Stomach (tissue), 9 donors: Measurements from ENCODE around the gene KLHL29. TPM values are rescaled to one million over a fixed set of nuclear protein-coding genes. Genes with fewer than 3 reads are reported as not detected.

Source experiments
- DNase-seq, 2 donors: peaks; one replicate each; pipeline versions ENCODE4 v3.0.0 to v3.0.0-alpha.2; 2013 to 2019
- H3K27ac ChIP-seq, 5 donors: fragments of 200-600 bp in 4 of 5; sonication (generic) in 4 of 5; one replicate each; pipeline ENCODE4 v1.5.1; 2013 to 2019; ENCODE audit warnings: mild to moderate bottlenecking in 1 of 5, moderate library complexity in 1 of 5
- H3K27me3 ChIP-seq, 3 donors: fragments of 200-600 bp; sonication (generic); one replicate each; pipeline ENCODE4 v1.5.1; 2017 to 2019; ENCODE audit warnings: mixed run types in 1 of 3
- H3K36me3 ChIP-seq, 4 donors: fragments of 200-600 bp; sonication (generic); 1 replicate in 3 of 4; 2 replicates in 1 of 4; pipeline ENCODE4 v1.5.1; 2016 to 2019
- H3K4me1 ChIP-seq, 4 donors: fragments of 200-600 bp; sonication (generic); one replicate each; pipeline ENCODE4 v1.5.1; 2016 to 2019
- H3K4me3 ChIP-seq, 4 donors: fragments of 200-600 bp; sonication (generic) in 3 of 4; one replicate each; pipeline ENCODE4 v1.5.1; 2016 to 2019; ENCODE audit warnings: mild to moderate bottlenecking in 1 of 4
- H3K9me3 ChIP-seq, 4 donors: fragments of 200-600 bp; sonication (generic); one replicate each; pipeline ENCODE4 v1.5.1; 2016 to 2019
- CTCF ChIP-seq, 7 experiments: fragments of 450-650 bp in 4 of 7; fragments of 200-600 bp in 3 of 7; sonication (generic) in 3 of 7; IDR thresholded peaks; one replicate each; pipeline ENCODE4 v1.5.1; 2016 to 2019; ENCODE audit warnings: antibody characterized with exemption in 7 of 7, control low read depth in 2 of 7, mild to moderate bottlenecking in 1 of 7
- EP300 ChIP-seq: sonication (generic); formaldehyde crosslinking; IDR thresholded peaks from one replicate; pipeline ENCODE4 v1.6.1; 2017; ENCODE audit warnings: antibody characterized with exemption
- POLR2A ChIP-seq, 4 donors: fragments of 450-650 bp; IDR thresholded peaks; one replicate each; pipeline ENCODE4 v1.6.1; 2016; ENCODE audit warnings: antibody characterized with exemption in 4 of 4, control low read depth in 2 of 4, mild to moderate bottlenecking in 1 of 4, moderate library complexity in 1 of 4
- POLR2AphosphoS5 ChIP-seq, 3 donors: sonication (generic); formaldehyde crosslinking; IDR thresholded peaks; one replicate each; pipeline ENCODE4 v1.6.1; 2016; ENCODE audit warnings: antibody characterized with exemption in 3 of 3
- WGBS, 5 donors: extraction: QIAGEN DNeasy Blood & Tissue Kit in 3 of 5; methylation state at CpG; one replicate each; pipeline versions ENCODE4 v1.1.5 to v1.1.7; 2013 to 2018; 5-methylcytosine and 5-hydroxymethylcytosine counted together
- intact Hi-C: fragments of 100-400 bp; cut with DNase I; formaldehyde crosslinking; loops from one replicate; pipeline ENCODE4 v1.15.1; 2023; ENCODE audit warnings: low total_unique reads
- polyA plus RNA-seq, 3 donors: library from polyadenylated mRNA; stranded (reverse); fragments of 200-250 nt; gene quantifications; one replicate each; pipeline ENCODE4 v1.2.3, GENCODE V29; 2013
- total RNA-seq, 5 donors: library from RNA; depleted of rRNA; stranded (reverse); fragments of >200 nt; gene quantifications; one replicate each; pipeline versions ENCODE4 v1.1.0 to v1.2.3, GENCODE V29; 2014 to 2016
- donor health status: healthy with polysubstance abuse.
- donor health status: Bipolar disorder and iron deficiency.
- donor health status: healthy.

Gene KLHL29
- total and polyA plus RNA-seq, 8 donors = under 0.01 to 6.6 (median 1.3) TPM

DNA sequence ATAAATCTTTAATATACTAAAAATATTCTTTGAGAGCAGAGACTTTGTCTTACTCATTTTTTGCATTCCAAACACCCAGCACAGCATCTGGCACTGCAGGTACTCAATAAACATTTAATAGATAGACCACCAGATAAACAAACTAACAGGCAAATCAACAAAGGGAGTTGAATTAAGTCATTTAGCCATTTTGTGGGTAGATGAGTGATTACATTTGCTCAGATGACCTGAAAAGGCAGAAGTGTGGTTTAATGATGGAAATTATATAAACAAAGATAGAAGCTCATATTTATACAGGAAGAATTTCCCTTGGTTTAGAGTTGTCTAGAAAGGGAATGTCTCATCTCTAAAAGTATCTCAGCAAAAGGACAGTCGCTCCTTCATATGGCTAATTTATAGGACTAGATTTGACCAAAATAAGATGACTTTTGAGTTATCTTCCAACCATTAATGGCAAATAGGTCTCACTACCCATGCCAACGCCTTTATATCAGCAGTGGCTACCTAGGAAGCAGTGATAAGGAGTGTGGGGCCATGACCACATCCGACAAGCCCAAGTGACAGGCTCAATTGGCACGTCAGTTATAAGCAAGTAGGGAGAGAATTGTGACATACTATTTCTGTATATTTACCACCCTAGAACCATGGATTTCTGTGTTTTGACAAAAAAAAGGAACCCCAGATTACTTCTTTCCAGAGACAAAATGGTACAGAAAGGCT, 368.5 kb downstream of the KLHL29 start:
- Histone ChIP-seq H3K36me3 (peaks cover 0 to 65% (median 58%) of the 10 kb centered on the region in 4 donors), H3K4me3 (no peak overlapping the region), H3K4me1 (peaks cover 0 to 11% (median 4%) of the 10 kb centered on the region in 4 donors), H3K27ac (no peak overlapping the region), H3K27me3 (no peaks in the 10 kb centered on the region), H3K9me3 (no peaks in the 10 kb centered on the region)
- DNase-seq = no peak
- WGBS, 5 donors = 65 to 82% (median 79%) methylated on average over 4 of the region's 4 CpGs
- no peak for TF ChIP-seq EP300
- no peak for TF ChIP-seq CTCF (IDR thresholded peaks at IDR 0.05)
- no peak for TF ChIP-seq POLR2AphosphoS5 (IDR thresholded peaks at IDR 0.05)
- no peak for TF ChIP-seq POLR2A (IDR thresholded peaks at IDR 0.05)
- intact Hi-C loops = no loop called here

GRCh38 chr2:23754970-23755369, 370.0 kb downstream of the KLHL29 start:
- H3K27ac ChIP-seq = no peak overlapping the region
- peaks cover 0 to 11% (median 4%) of the 10 kb centered on the region in 4 donors for H3K4me1 ChIP-seq
- peaks cover 0 to 69% (median 55%) of the 10 kb centered on the region in 4 donors for H3K36me3 ChIP-seq
- no peaks in the 10 kb centered on the region for H3K9me3 ChIP-seq
- no peak for DNase-seq
- H3K4me3 ChIP-seq = no peak overlapping the region
- intact Hi-C loops = no loop called here
- H3K27me3 ChIP-seq = no peaks in the 10 kb centered on the region
- no peak for TF ChIP-seq CTCF (IDR thresholded peaks at IDR 0.05)
- TF ChIP-seq POLR2AphosphoS5 (IDR thresholded peaks at IDR 0.05) = no peak
- TF ChIP-seq EP300 = no peak

DNA sequence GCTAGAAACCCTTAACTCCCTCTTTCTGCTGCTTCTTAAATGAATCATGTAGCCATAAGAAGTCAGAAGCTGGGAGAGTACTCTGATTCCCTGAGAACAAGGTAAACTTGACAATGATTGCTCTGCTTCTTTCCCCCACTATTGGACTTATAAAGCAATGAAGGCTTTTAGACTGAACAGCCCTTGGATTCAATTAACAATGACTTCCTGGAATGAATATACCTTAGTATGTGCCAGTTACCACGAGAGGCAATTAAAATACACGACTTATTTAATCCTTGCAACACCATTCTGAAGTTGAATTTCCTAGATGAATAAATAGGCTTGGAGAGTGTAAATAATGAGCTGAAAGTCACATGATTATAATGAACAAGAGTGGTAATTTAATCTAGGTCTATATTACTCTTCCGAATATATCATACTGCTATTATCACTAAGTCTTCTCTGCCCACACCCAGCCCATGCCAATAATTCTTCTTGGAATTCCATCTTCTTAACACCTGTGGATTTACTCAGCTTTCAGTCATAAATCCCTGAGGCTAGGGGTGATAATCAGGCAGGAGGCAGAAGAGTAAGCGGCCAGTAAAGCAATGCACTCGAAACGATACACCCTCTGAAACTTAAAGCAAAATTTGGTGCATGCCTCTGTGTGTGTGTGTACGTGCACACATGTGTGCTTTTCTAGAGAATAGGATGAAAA, 371.8 kb downstream of the KLHL29 start:
- Histone ChIP-seq H3K4me1 (peaks cover 0 to 19% (median 4%) of the 10 kb centered on the region in 4 donors), H3K27ac (no peak overlapping the region), H3K36me3 (peaks cover 0 to 55% (median 43%) of the 10 kb centered on the region in 4 donors), H3K27me3 (no peaks in the 10 kb centered on the region), H3K9me3 (no peaks in the 10 kb centered on the region), H3K4me3 (no peak overlapping the region)
- no peak for TF ChIP-seq POLR2A (IDR thresholded peaks at IDR 0.05)
- WGBS, 5 donors = 85 to 87% (median 86%) methylated on average over 7 of the region's 7 CpGs
- DNase-seq = no peak
- intact Hi-C loops = no loop called here

- peak in 1 of 2 donors; percentile 7 for DNase-seq
- WGBS, 5 donors = 80 to 90% (median 84%) methylated on average over 6 of the region's 6 CpGs
- Histone ChIP-seq H3K9me3 (no peaks in the 10 kb centered on the region), H3K4me3 (no peak overlapping the region), H3K4me1 (peaks cover 0 to 24% (median 4%) of the 10 kb centered on the region in 4 donors), H3K27me3 (no peaks in the 10 kb centered on the region), H3K36me3 (peaks cover 0 to 54% (median 36%) of the 10 kb centered on the region in 4 donors), H3K27ac (no peak overlapping the region)
- no peak for TF ChIP-seq POLR2AphosphoS5 (IDR thresholded peaks at IDR 0.05)
- TF ChIP-seq EP300 = no peak
- TF ChIP-seq POLR2A (IDR thresholded peaks at IDR 0.05) = no peak
- TF ChIP-seq CTCF (IDR thresholded peaks at IDR 0.05) = no peak
- intact Hi-C loops = no loop called here
Measured at GRCh38 chr2:23757686-23758433, 372.9 kb downstream of the KLHL29 start.
